Coronary artery (tissue), 2 donors: ENCODE results near the gene SIGLEC1.

Experiments
- DNase-seq: peaks from one replicate; pipeline ENCODE4 v3.0.0-alpha.2; 2017; ENCODE audit warnings: low spot score
- H3K27ac ChIP-seq, 2 donors: fragments of 200-600 bp; sonication (generic); one replicate each; pipeline ENCODE4 v1.5.1; 2016 to 2019
- H3K4me3 ChIP-seq: fragments of 200-600 bp; sonication (generic); 2 replicates; pipeline ENCODE4 v1.5.1; 2016; ENCODE audit warnings: mild to moderate bottlenecking, moderate library complexity
- TF ChIP-seq, protein P1 (sequence below): fragments of 200-600 bp; sonication (generic); IDR thresholded peaks from one replicate; pipeline ENCODE4 v1.5.1; 2019; ENCODE audit warnings: antibody characterized with exemption

SIGLEC1 gene

GRCh38 chr20:3696200-3696599 lies 16.2 kb downstream of the SIGLEC1 start:
- TF ChIP-seq, protein P1, sequence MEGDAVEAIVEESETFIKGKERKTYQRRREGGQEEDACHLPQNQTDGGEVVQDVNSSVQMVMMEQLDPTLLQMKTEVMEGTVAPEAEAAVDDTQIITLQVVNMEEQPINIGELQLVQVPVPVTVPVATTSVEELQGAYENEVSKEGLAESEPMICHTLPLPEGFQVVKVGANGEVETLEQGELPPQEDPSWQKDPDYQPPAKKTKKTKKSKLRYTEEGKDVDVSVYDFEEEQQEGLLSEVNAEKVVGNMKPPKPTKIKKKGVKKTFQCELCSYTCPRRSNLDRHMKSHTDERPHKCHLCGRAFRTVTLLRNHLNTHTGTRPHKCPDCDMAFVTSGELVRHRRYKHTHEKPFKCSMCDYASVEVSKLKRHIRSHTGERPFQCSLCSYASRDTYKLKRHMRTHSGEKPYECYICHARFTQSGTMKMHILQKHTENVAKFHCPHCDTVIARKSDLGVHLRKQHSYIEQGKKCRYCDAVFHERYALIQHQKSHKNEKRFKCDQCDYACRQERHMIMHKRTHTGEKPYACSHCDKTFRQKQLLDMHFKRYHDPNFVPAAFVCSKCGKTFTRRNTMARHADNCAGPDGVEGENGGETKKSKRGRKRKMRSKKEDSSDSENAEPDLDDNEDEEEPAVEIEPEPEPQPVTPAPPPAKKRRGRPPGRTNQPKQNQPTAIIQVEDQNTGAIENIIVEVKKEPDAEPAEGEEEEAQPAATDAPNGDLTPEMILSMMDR = no peak
- no peak overlapping the region for H3K4me3 ChIP-seq
- DNase-seq = no peak
- no peak overlapping the region for H3K27ac ChIP-seq

- TF ChIP-seq, protein P1 = no peak
- DNase-seq = no peak
- H3K27ac ChIP-seq = no peak overlapping the region
- H3K4me3 ChIP-seq = no peak overlapping the region
These were observed 17.5 kb downstream of the SIGLEC1 start for GRCh38 chr20:3694864-3695263.

GRCh38 chr20:3693376-3693775 lies 19.0 kb downstream of the SIGLEC1 start:
- no peak overlapping the region for H3K4me3 ChIP-seq
- no peak for DNase-seq
- TF ChIP-seq, protein P1 = no peak
- H3K27ac ChIP-seq = no peak overlapping the region

GRCh38 chr20:3692706-3693294 lies 19.6 kb downstream of the SIGLEC1 start:
- Histone ChIP-seq H3K4me3 (no peak overlapping the region), H3K27ac (no peak overlapping the region)
- TF ChIP-seq, protein P1 = no peak
- no peak for DNase-seq

DNA sequence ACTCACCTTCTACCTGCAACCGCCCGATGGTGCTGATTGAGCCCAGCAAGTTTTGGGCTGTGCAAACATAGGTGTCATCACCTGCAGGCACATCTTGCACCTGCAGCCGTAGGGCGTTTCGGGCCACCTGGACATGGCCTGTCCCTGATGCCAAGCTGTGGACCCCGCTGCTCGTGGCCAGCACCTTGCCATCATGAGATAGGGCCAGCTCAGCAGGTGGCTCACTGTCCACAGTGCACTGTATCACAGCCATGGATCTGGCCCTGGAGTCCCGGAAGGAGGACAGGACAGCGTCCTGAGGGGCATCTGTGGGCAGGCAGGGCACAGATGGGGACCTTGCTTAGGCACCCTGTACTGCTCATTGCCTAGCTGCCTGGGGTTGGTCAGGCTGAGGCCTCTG lies 20.5 kb downstream of the SIGLEC1 start:
- Histone ChIP-seq H3K4me3 (no peak overlapping the region), H3K27ac (no peak overlapping the region)
- TF ChIP-seq, protein P1 = no peak
- no peak for DNase-seq

DNA sequence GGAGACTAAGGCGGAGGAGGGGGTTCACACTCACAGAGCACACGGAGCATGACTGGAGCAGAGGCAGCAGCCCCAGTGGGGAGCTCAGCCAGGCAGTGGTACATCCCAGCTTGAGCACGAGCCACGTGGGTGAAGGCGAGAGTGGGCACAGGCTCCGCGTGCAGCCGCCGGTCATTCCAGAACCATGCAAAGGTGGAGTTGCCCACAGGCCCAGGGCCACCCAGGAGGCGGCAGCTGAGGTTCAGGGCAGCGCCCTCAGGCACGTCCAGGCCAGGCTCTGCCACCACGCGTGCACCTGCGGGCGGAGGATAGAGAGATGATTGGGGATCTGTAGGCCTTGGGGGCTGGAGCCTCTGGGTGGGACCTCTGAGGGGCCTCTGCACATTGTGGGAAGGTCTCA lies 21.1 kb downstream of the SIGLEC1 start:
- Histone ChIP-seq H3K4me3 (no peak overlapping the region), H3K27ac (no peak overlapping the region)
- DNase-seq = no peak
- TF ChIP-seq, protein P1 = no peak

DNA sequence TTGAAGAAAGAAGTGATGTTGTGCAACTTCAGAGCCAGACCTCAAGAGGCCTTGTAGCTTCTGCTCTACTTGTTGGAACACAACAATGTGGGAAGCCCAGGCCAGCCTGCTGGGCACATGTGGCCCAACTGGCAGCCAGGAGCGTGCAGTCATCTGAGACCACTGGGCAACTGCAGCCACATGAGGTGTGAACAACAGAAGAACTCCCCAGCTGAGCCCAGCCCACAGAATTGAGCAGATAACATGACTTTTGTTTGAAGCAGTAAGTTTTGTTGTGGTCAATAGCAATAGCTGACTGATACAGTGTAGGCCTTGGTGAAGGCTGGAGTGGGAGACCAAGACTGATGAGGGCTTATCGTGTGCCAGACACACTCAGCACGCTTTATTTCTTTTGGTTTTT lies 22.0 kb downstream of the SIGLEC1 start:
- no peak overlapping the region for H3K27ac ChIP-seq
- DNase-seq = no peak
- TF ChIP-seq, protein P1 = no peak
- no peak overlapping the region for H3K4me3 ChIP-seq
